Lower leg skin (tissue), 3 donors: ENCODE measurements around the gene F13B.

Experiments
- CTCF ChIP-seq, 3 donors: fragments of 450-650 bp; IDR thresholded peaks; one replicate each; pipeline ENCODE4 v1.5.1; 2016; ENCODE audit warnings: antibody characterized with exemption in 3 of 3, mild to moderate bottlenecking in 3 of 3, moderate library complexity in 2 of 3
- POLR2A ChIP-seq, 2 donors: fragments of 450-650 bp; IDR thresholded peaks; one replicate each; pipeline ENCODE4 v1.6.1; 2016 to 2017; ENCODE audit warnings: antibody characterized with exemption in 2 of 2, mild to moderate bottlenecking in 1 of 2, moderate library complexity in 1 of 2

DNA sequence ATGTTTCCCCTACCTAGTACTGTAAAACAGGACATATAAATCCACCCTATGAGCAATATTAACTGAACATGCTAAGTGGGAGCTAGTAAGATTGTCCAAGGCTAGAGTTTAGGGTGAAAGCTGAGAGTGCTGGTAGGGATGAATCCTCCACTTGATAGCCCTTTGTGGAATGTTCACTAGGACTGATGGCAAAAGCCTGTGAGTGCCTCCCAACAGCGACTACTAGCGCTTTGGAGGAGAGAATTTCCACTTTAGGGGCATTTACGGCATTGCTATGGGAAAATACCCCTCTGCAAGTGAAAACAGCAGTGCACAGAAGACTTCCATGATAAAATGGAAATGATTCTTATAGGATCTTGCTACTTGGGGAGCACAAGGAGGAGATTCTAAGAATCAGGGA, 53.8 kb downstream of the F13B start:
- TF ChIP-seq CTCF (IDR thresholded peaks at IDR 0.05) (no peak), POLR2A (IDR thresholded peaks at IDR 0.05) (no peak)
